Endothelial cell of umbilical vein (primary cell): ENCODE data around the gene EDA. TPM values are rescaled to one million over a fixed set of nuclear protein-coding genes. Genes with fewer than 3 reads are reported as not detected.

ENCODE experiments used
- BruUV-seq: library from RNA; stranded (reverse); fragments of 400-500 nt; replicated peaks from 2 replicates; lab custom pipeline; 2021; lab: Mats Ljungman, UMichigan
- CTCF ChIA-PET: fragments of 300-600, 350-600 bp; sonication (Branson Sonifier 250); formaldehyde crosslinking; loops from one replicate; lab custom pipeline; 2021; ENCODE audit warnings: antibody characterized with exemption, inconsistent platforms; lab: Charles Lee
- POLR2A ChIA-PET: fragments of 300-600, 350-600 bp; sonication (Branson Sonifier 250); formaldehyde crosslinking; loops from one replicate; lab custom pipeline; 2021; ENCODE audit warnings: antibody characterized with exemption, inconsistent platforms; lab: Charles Lee
- DNase-seq: peaks from one replicate; pipeline ENCODE4 v3.0.0-alpha.2; 2011; ENCODE audit warnings: low read depth, low spot score
- FAIRE-seq: peaks from 2 replicates; lab custom pipeline; 2011; peaks lifted over from hg19 to GRCh38; lab: Jason Lieb, UNC
- H2AFZ ChIP-seq: 2 replicates; pipeline ENCODE4 v1.6.0; 2012; ENCODE audit warnings: low read depth, low read length, control low read depth, inconsistent platforms
- H3K27ac ChIP-seq: 2 replicates; pipeline ENCODE4 v1.5.1; 2011; ENCODE audit warnings: low read depth, mild to moderate bottlenecking, control low read depth, low read length, moderate library complexity; ENCODE audit not compliant: insufficient read depth
- H3K27me3 ChIP-seq, 2 experiments: 2 replicates each; pipeline versions ENCODE4 v1.6.0 to v1.6.1; 2011; ENCODE audit warnings: low read length in 2 of 2, mixed read lengths in 1 of 2; ENCODE audit not compliant: control insufficient read depth in 2 of 2, insufficient read depth in 2 of 2
- H3K36me3 ChIP-seq, 2 experiments: 2 replicates in 1 of 2; 3 replicates in 1 of 2; pipeline ENCODE4 v1.5.1; 2011; ENCODE audit warnings: low read length in 2 of 2, mild to moderate bottlenecking in 1 of 2, moderate library complexity in 1 of 2; ENCODE audit not compliant: control insufficient read depth in 2 of 2, insufficient read depth in 2 of 2; ENCODE audit errors: extremely low read depth in 1 of 2
- H3K4me1 ChIP-seq: 3 replicates; pipeline ENCODE4 v1.5.1; 2011; ENCODE audit warnings: mild to moderate bottlenecking, low read length; ENCODE audit not compliant: control insufficient read depth, insufficient read depth; ENCODE audit errors: extremely low read depth
- H3K4me2 ChIP-seq: 2 replicates; pipeline ENCODE4 v1.6.1; 2011; ENCODE audit warnings: low read length, control low read depth, mixed read lengths; ENCODE audit not compliant: insufficient read depth
- H3K4me3 ChIP-seq, 3 experiments: fragments of 200-600 bp in 1 of 3; sonication (generic), shearing (Covaris generic) in 1 of 3; replicated peaks in 1 of 3; 2 replicates each; pipeline ENCODE4 v1.5.1; 2011 to 2016; ENCODE audit warnings: control low read depth in 3 of 3, low read length in 3 of 3, mild to moderate bottlenecking in 2 of 3, inconsistent platforms in 1 of 3, low read depth in 1 of 3, moderate library complexity in 1 of 3; ENCODE audit not compliant: insufficient read depth in 1 of 3
- H3K79me2 ChIP-seq: 2 replicates; pipeline ENCODE4 v1.6.0; 2012; ENCODE audit warnings: low read length, inconsistent platforms; ENCODE audit not compliant: control insufficient read depth, insufficient read depth
- H3K9ac ChIP-seq: replicated peaks from 2 replicates; pipeline ENCODE3; 2011; ENCODE audit warnings: low read length, control low read depth; ENCODE audit not compliant: insufficient read depth; ENCODE audit errors: extremely low read depth
- H3K9me1 ChIP-seq: replicated peaks from 3 replicates; pipeline ENCODE4 v1.6.0; 2011; ENCODE audit warnings: mild to moderate bottlenecking, low read length; ENCODE audit not compliant: control insufficient read depth, insufficient read depth; ENCODE audit errors: extremely low read depth
- H3K9me3 ChIP-seq: replicated peaks from 2 replicates; pipeline ENCODE4 v1.5.1; 2012; ENCODE audit warnings: low read length, inconsistent platforms; ENCODE audit not compliant: control insufficient read depth, insufficient read depth
- H4K20me1 ChIP-seq: replicated peaks from 2 replicates; pipeline ENCODE3; 2011; ENCODE audit warnings: mild to moderate bottlenecking, low read length; ENCODE audit not compliant: control insufficient read depth, insufficient read depth; ENCODE audit errors: extremely low read depth
- CTCF ChIP-seq, 2 donors: IDR thresholded peaks; 1 replicate in 1 of 2; 2 replicates in 1 of 2; pipeline ENCODE4 v1.5.1; 2011; ENCODE audit warnings: low read length in 2 of 2, mild to moderate bottlenecking in 2 of 2, moderate library complexity in 2 of 2, control low read depth in 1 of 2, inconsistent platforms in 1 of 2, low read depth in 1 of 2; ENCODE audit not compliant: insufficient read depth in 1 of 2; ENCODE audit errors: extremely low read depth in 1 of 2
- EZH2 ChIP-seq: IDR thresholded peaks from 2 replicates; pipeline ENCODE4 v1.6.1; 2012; ENCODE audit warnings: borderline replicate concordance, low read depth, mild to moderate bottlenecking, moderate library complexity, low read length, inconsistent platforms; ENCODE audit not compliant: severe bottlenecking
- GATA2 ChIP-seq: IDR thresholded peaks from 2 replicates; pipeline ENCODE4 v1.7.0; 2011; ENCODE audit warnings: low read depth, mild to moderate bottlenecking, moderate library complexity, mixed read lengths, low read length; ENCODE audit not compliant: insufficient read length, insufficient read depth
- JUN ChIP-seq: IDR thresholded peaks from 2 replicates; pipeline ENCODE4 v1.6.1; 2011; ENCODE audit warnings: borderline replicate concordance, low read depth; ENCODE audit not compliant: insufficient read length, insufficient read depth
- MAX ChIP-seq: IDR thresholded peaks from 2 replicates; pipeline ENCODE4 v1.6.1; 2011; ENCODE audit not compliant: insufficient read depth, insufficient read length
- dilution Hi-C: fragments of 300-500 bp; cut with MboI; formaldehyde crosslinking; loops from one replicate; pipeline ENCODE4 v1.15.0; 2019; ENCODE audit warnings: low sequenced_read_pairs; ENCODE audit not compliant: extremely low pct_ligation_motif_present
- intact Hi-C: fragments of 100-400 bp; cut with micrococcal nuclease; formaldehyde crosslinking; loops from one replicate; pipeline ENCODE4 v1.10.0; 2022
- polyA plus RNA-seq, 4 experiments: library from polyadenylated mRNA; depleted of rRNA in 3 of 4; stranded (reverse) in 3 of 4; unstranded in 1 of 4; fragments of >200 nt; gene quantifications; 2 replicates each; pipeline versions ENCODE4 v1.2.1 to v1.2.3, GENCODE V29; 2011 to 2012; ENCODE audit warnings: missing spikeins in 1 of 4
- total RNA-seq: library from RNA; stranded (reverse); gene quantifications from 2 replicates; pipeline ENCODE4 v1.2.3, GENCODE V29; 2021

The EDA gene
- total and polyA plus RNA-seq, 2 donors (not counting 3 experiments of a cell fraction or from before 2014, with no cell fraction given) = 0.37 to 1.2 TPM

DNA sequence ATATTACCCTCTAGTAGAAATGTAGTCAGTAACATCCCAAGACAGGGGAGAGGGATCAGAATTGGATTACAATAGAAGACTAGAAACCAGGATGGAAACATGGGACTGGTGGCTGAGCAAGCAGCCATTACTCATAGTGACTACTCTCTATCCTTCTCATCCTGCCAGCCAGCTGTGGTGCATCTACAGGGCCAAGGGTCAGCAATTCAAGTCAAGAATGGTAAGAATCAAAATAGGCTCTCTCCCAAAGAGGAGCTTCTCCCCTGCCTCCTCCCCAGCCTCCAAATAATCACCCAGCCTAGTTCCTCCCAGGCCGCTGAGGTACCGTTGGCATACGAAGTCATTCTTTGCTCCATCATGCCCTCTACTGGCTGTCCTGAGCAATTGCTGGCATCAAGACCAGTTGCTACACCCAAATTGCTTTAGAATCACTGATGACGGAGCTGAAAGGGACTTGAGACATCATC is 414.4 kb downstream of the EDA start:
- CTCF ChIA-PET = interaction anchor here (0.6 to 3.8 kb wide), 26 partner anchors 9 to 1203 kb away, joined by 3 to 69 read pairs (median 3); partner anchors contain the start of genes EDA, IGBP1 and NALF2
- H3K9me1 ChIP-seq = no peaks in the 10 kb centered on the region
- peaks cover 34% of the 10 kb centered on the region for H3K4me1 ChIP-seq
- no peaks in the 10 kb centered on the region for H3K9me3 ChIP-seq
- no peak overlapping the region for H3K27ac ChIP-seq
- H4K20me1 ChIP-seq = no peaks in the 10 kb centered on the region
- no peak overlapping the region for H3K4me3 ChIP-seq
- no peaks in the 10 kb centered on the region for H3K27me3 ChIP-seq
- peak overlapping the region; percentile 59 for H2AFZ ChIP-seq
- POLR2A ChIA-PET = no interaction called here
- H3K9ac ChIP-seq = no peak overlapping the region
- H3K79me2 ChIP-seq = no peaks in the 10 kb centered on the region
- H3K36me3 ChIP-seq = no peaks in the 10 kb centered on the region
- no TSS peak for BruUV-seq
- FAIRE-seq (peak; percentile 98), DNase-seq (peak; percentile 49)
- dilution Hi-C loops (no loop called here), intact Hi-C loops (loop anchor here (1.0 to 5.0 kb wide), 3 partner anchors 412 to 608 kb away; no protein-coding TSS in a partner anchor)
- no peak overlapping the region for H3K4me2 ChIP-seq
- TF ChIP-seq JUN = no peak
- TF ChIP-seq CTCF (IDR thresholded peaks at IDR 0.05; ENCODE audit: extremely low read depth in 1 of 2, insufficient read depth in 1 of 2, low read depth in 1 of 2, low read length in 2 of 2) = peak; percentile 71

DNA sequence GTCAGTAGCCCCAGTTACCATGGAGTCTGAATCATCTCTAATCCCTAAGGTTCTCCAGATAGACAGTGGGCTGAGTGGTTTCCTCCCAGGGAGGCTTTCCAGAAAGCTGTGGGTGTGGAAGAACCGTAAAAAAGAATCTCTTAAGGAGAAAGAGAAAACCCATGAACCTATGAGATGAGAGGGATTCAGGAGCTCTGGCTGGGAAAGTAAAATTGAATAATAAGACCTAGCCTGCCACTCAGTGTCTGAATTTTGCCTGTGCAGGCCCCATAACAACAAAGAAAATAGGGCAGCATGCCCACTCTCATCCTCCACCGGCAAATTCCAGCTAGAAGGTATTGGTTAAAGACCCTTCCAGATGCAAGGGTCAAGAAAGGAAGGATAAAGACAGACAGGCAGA is 416.9 kb downstream of the EDA start:
- Histone ChIP-seq H3K9me1 (no peaks in the 10 kb centered on the region), H3K4me2 (no peak overlapping the region), H3K9me3 (no peaks in the 10 kb centered on the region), H3K4me1 (peaks cover 12% of the 10 kb centered on the region), H3K9ac (no peak overlapping the region), H3K4me3 (no peak overlapping the region), H3K36me3 (no peaks in the 10 kb centered on the region), H3K27me3 (no peaks in the 10 kb centered on the region), H3K27ac (no peak overlapping the region), H4K20me1 (no peaks in the 10 kb centered on the region), H3K79me2 (no peaks in the 10 kb centered on the region), H2AFZ (no peak overlapping the region)
- ChIA-PET CTCF (interaction anchor here (0.7 to 9.0 kb wide), 12 partner anchors 12 to 608 kb away, joined by 3 to 207 read pairs (median 7); partner anchors contain the start of gene IGBP1), POLR2A (no interaction called here)
- DNase-seq = no peak
- intact Hi-C loops (loop anchor here (1.0 to 5.0 kb wide), 4 partner anchors 65 to 610 kb away; no protein-coding TSS in a partner anchor), dilution Hi-C loops (no loop called here)
- TF ChIP-seq GATA2 = no peak
- TF ChIP-seq MAX = no peak
- TF ChIP-seq CTCF (IDR thresholded peaks at IDR 0.05; ENCODE audit: extremely low read depth in 1 of 2, insufficient read depth in 1 of 2, low read depth in 1 of 2, low read length in 2 of 2) = no peak
- no peak for TF ChIP-seq JUN
- TF ChIP-seq EZH2 = no peak
- no TSS peak for BruUV-seq
- FAIRE-seq = no peak
